Measurements from ENCODE around the gene SLC12A7. TPM values are rescaled to one million over a fixed set of nuclear protein-coding genes. Genes with fewer than 3 reads are reported as not detected.

SLC12A7 gene
- total RNA-seq, 1 donor from 2014 or later = 30.5 TPM

DNA sequence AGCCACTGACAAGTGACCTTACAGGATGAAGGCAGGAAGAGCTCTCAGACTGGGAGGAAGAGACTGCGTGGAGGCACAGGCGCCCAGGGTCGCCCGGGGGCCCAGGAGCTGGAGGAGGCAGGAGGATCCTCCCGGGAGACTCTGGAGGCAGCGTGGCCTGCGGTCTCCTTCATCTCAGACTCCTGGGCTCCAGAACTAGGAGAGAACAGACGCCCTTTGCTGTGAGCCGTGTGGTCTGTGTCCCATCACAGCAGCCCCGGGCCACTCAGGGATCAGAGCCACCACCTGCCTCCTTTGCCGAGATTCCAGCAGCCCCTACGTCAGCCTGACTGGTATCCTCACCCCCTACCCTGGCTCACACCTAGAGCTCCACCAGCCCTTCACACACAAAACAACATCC, 45.2 kb downstream of the SLC12A7 start:
- Histone ChIP-seq H3K4me2 (ENCODE audit: low read length) (no peak overlapping the region), H3K9me3 (ENCODE audit: insufficient read depth, low read depth, low read length) (no peaks in the 10 kb centered on the region), H3K4me1 (ENCODE audit: insufficient read depth, low read length) (no peaks in the 10 kb centered on the region), H4K20me1 (ENCODE audit: insufficient read depth, low read length) (no peaks in the 10 kb centered on the region), H3K79me2 (ENCODE audit: insufficient read depth, low read length) (no peaks in the 10 kb centered on the region), H3K4me3 (ENCODE audit: insufficient read depth, low read depth, low read length) (no peak overlapping the region), H3K27me3 (ENCODE audit: insufficient read depth, low read length) (no peaks in the 10 kb centered on the region), H3K27ac (ENCODE audit: low read depth, low read length) (no peak overlapping the region), H3K36me3 (ENCODE audit: insufficient read depth, low read length) (no peaks in the 10 kb centered on the region), H2AFZ (ENCODE audit: low read depth, low read length) (no peak overlapping the region), H3K9ac (ENCODE audit: low read length) (no peak overlapping the region)
- no peak overlapping the region for H3K4me3 Mint-ChIP-seq (ENCODE audit: unreplicated experiment)
- DNase-seq (ENCODE audit: low read depth) = no peak
- H3K36me3 Mint-ChIP-seq (ENCODE audit: low read depth, unreplicated experiment) = peaks cover 10% of the 10 kb centered on the region
- no peaks in the 10 kb centered on the region for H3K4me1 Mint-ChIP-seq (ENCODE audit: low read depth, unreplicated experiment)
- FAIRE-seq = no peak
- peaks cover 4% of the 10 kb centered on the region for H3K27me3 Mint-ChIP-seq (ENCODE audit: low read depth, unreplicated experiment)
- H3K27ac Mint-ChIP-seq (ENCODE audit: unreplicated experiment) = no peak overlapping the region
- no peak for TF ChIP-seq EZH2 (IDR thresholded peaks at IDR 0.05; ENCODE audit: insufficient read depth, low read length)
- TF ChIP-seq CTCF (IDR thresholded peaks at IDR 0.05; ENCODE audit: insufficient read depth, low read depth, low read length) = no peak
- H3K9me3 Mint-ChIP-seq (ENCODE audit: unreplicated experiment) = no peaks in the 10 kb centered on the region

GRCh38 chr5:1065891-1066650, 45.8 kb downstream of the SLC12A7 start:
- Histone ChIP-seq H3K9ac (ENCODE audit: low read length) (no peak overlapping the region), H3K4me2 (ENCODE audit: low read length) (no peak overlapping the region), H4K20me1 (ENCODE audit: insufficient read depth, low read length) (no peaks in the 10 kb centered on the region), H2AFZ (ENCODE audit: low read depth, low read length) (no peak overlapping the region), H3K4me1 (ENCODE audit: insufficient read depth, low read length) (no peaks in the 10 kb centered on the region), H3K4me3 (ENCODE audit: insufficient read depth, low read depth, low read length) (no peak overlapping the region), H3K36me3 (ENCODE audit: insufficient read depth, low read length) (no peaks in the 10 kb centered on the region), H3K27ac (ENCODE audit: low read depth, low read length) (no peak overlapping the region), H3K27me3 (ENCODE audit: insufficient read depth, low read length) (no peaks in the 10 kb centered on the region), H3K79me2 (ENCODE audit: insufficient read depth, low read length) (no peaks in the 10 kb centered on the region), H3K9me3 (ENCODE audit: insufficient read depth, low read depth, low read length) (no peaks in the 10 kb centered on the region)
- Mint-ChIP-seq H3K4me3 (ENCODE audit: unreplicated experiment) (no peak overlapping the region), H3K27ac (ENCODE audit: unreplicated experiment) (peak overlapping the region; percentile 69), H3K4me1 (ENCODE audit: low read depth, unreplicated experiment) (no peaks in the 10 kb centered on the region), H3K9me3 (ENCODE audit: unreplicated experiment) (no peaks in the 10 kb centered on the region), H3K27me3 (ENCODE audit: low read depth, unreplicated experiment) (peaks cover 4% of the 10 kb centered on the region), H3K36me3 (ENCODE audit: low read depth, unreplicated experiment) (peaks cover 10% of the 10 kb centered on the region)
- FAIRE-seq (no peak), DNase-seq (ENCODE audit: low read depth) (no peak)
- TF ChIP-seq EZH2 (IDR thresholded peaks at IDR 0.05; ENCODE audit: insufficient read depth, low read length) (no peak), CTCF (IDR thresholded peaks at IDR 0.05; ENCODE audit: insufficient read depth, low read depth, low read length) (no peak)

GRCh38 chr5:1065143-1065750, 46.6 kb downstream of the SLC12A7 start:
- Histone ChIP-seq H3K9ac (ENCODE audit: low read length) (no peak overlapping the region), H4K20me1 (ENCODE audit: insufficient read depth, low read length) (no peaks in the 10 kb centered on the region), H3K79me2 (ENCODE audit: insufficient read depth, low read length) (no peaks in the 10 kb centered on the region), H3K4me2 (ENCODE audit: low read length) (no peak overlapping the region), H3K27ac (ENCODE audit: low read depth, low read length) (no peak overlapping the region), H3K4me1 (ENCODE audit: insufficient read depth, low read length) (no peaks in the 10 kb centered on the region), H3K27me3 (ENCODE audit: insufficient read depth, low read length) (no peaks in the 10 kb centered on the region), H3K4me3 (ENCODE audit: insufficient read depth, low read depth, low read length) (no peak overlapping the region), H3K36me3 (ENCODE audit: insufficient read depth, low read length) (no peaks in the 10 kb centered on the region), H2AFZ (ENCODE audit: low read depth, low read length) (no peak overlapping the region), H3K9me3 (ENCODE audit: insufficient read depth, low read depth, low read length) (no peaks in the 10 kb centered on the region)
- H3K4me3 Mint-ChIP-seq (ENCODE audit: unreplicated experiment) = no peak overlapping the region
- FAIRE-seq = no peak
- DNase-seq (ENCODE audit: low read depth) = no peak
- H3K27ac Mint-ChIP-seq (ENCODE audit: unreplicated experiment) = no peak overlapping the region
- no peak for TF ChIP-seq CTCF (IDR thresholded peaks at IDR 0.05; ENCODE audit: insufficient read depth, low read depth, low read length)
- TF ChIP-seq EZH2 (IDR thresholded peaks at IDR 0.05; ENCODE audit: insufficient read depth, low read length) = no peak
- H3K9me3 Mint-ChIP-seq (ENCODE audit: unreplicated experiment) = no peaks in the 10 kb centered on the region
- peaks cover 4% of the 10 kb centered on the region for H3K27me3 Mint-ChIP-seq (ENCODE audit: low read depth, unreplicated experiment)
- no peaks in the 10 kb centered on the region for H3K4me1 Mint-ChIP-seq (ENCODE audit: low read depth, unreplicated experiment)
- H3K36me3 Mint-ChIP-seq (ENCODE audit: low read depth, unreplicated experiment) = peaks cover 10% of the 10 kb centered on the region

All from astrocyte (in vitro differentiated cells and primary cell).